Measurements from ENCODE around the gene SMIM8.
"Not testable (repeated sequence)": the region's sequence is repeated elsewhere in the genome, so short reads cannot be mapped to it uniquely, and the experiment has no call there.

The SMIM8 gene, protein sequence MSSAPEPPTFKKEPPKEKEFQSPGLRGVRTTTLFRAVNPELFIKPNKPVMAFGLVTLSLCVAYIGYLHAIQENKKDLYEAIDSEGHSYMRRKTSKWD

DNA sequence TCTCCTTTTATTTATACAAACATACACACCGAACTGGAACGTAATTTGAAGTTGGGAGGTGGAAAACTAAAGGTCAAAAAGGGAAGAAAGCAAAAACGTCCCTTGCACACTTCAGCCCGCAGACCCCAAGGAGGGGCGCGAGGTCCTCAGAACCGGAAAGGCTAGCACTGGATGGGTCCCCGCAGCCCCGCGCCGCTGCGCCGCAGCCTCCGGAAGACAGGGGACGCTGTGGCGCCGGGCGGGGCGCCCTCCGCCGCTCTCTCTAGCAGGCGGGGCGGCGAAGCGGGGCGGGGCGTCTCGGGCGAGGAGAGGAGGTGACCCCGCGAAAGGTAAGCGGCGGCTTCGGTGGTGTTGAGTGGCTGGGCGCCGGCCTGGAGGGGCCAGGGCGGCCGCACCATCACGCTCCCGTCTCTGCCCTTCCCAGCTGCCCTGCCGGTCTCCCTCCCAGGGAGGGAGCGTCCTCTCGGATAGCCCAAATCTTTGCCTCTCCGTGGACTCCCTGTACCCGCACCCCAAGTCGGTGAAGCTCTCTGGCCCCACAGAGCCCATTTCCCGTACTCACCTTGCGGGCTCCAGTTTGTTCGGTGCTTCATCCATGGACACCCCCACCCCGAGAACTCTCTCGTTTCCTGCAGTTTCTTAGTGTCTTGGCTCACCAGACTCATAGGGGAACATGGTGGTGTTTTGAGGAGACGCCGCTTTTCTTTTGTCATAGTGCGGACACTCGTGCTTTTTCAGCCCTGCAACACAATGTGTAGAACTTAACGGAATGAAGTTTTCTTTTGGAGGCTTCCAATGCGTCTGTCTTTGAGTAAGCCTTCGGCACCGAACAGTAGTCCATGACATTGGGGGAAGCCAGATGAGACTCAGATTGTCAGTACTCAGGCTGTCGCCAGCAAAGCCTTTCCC is at the start of gene SMIM8:
Gene SMIM8, plus strand, starts transcription at position 285 of the 909 bp plus-strand sequence. CDS start 14,444 bp downstream, outside the sequence.
- Mint-ChIP-seq H3K27me3 (no peaks in the 10 kb centered on the region), H3K4me3 (peak within 1 kb of the TSS; percentile 99), H3K27ac (peak within 1 kb of the TSS; percentile 92), H3K4me1 (peaks cover 26% of the 10 kb centered on the region), H3K36me3 (peaks cover 6% of the 10 kb centered on the region), H3K9me3 (peaks cover 9% of the 10 kb centered on the region)
- DNase-seq, result peak; percentile 91
- CTCF ChIA-PET, result interaction anchor here (0.8 to 1.1 kb wide), 3 partner anchors 72 to 183 kb away, joined by 3 read pairs; no protein-coding TSS in a partner anchor

DNA sequence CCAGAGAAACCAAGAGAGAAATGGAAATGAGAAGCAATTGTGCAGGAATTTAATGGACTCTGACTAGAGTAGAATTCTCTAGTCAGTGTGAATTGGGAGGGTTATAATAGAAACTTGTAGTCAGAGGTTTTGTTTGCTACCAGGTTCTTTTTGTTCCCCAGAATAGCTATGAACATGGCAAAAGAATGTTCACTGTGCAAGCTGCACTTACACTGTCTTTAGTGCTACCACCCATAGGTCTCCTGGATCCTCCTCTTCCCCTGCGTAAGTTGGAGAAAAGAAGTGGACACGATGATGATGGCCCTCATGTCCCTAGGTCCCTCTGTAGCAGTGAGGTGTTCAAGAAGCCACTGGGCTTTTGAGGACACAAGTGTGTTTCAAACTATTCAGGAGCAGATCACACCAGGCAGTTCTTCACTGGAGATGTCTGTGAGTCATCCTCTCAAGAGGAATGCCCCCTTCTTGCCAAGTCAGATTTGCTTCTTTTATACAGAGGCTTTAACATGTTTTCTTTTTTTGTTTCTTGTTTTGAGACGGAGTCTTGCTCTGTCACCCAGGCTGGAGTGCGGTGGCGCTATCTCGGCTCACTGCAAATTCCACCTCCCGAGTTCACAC is 47.6 kb upstream of the SMIM8 start:
- Mint-ChIP-seq H3K36me3 (no peaks in the 10 kb centered on the region), H3K27ac (no peak overlapping the region), H3K27me3 (no peaks in the 10 kb centered on the region), H3K4me3 (no peak overlapping the region), H3K9me3 (no peaks in the 10 kb centered on the region), H3K4me1 (peaks cover 6% of the 10 kb centered on the region)
- no peak for DNase-seq
- CTCF ChIA-PET, result no interaction called here

DNA sequence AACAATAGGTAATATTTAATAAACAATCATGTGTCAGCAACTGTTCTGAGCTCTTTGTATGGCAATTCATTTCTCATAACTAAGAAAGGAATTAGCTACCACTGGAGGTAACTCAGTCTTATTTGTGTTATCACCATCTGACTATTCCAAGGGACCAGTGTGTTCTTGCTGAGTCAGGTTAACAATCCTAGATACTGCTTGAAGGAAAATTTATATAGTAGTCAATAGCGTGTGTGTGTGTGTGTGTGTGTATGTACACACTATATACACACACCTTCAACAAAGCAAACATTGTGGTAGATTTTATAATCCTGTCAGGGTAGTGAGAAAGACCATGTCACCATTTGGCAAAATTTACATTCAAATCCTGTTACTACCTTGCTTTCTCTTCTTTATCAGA is 45.8 kb upstream of the SMIM8 start:
- Mint-ChIP-seq H3K4me3 (no peak overlapping the region), H3K27ac (no peak overlapping the region), H3K36me3 (no peaks in the 10 kb centered on the region), H3K4me1 (peaks cover 6% of the 10 kb centered on the region), H3K27me3 (peaks cover 4% of the 10 kb centered on the region), H3K9me3 (no peaks in the 10 kb centered on the region)
- CTCF ChIA-PET, result interaction anchor here (0.5 to 1.1 kb wide), 2 partner anchors 122 to 137 kb away, joined by 3 read pairs; no protein-coding TSS in a partner anchor
- DNase-seq, result no peak

DNA sequence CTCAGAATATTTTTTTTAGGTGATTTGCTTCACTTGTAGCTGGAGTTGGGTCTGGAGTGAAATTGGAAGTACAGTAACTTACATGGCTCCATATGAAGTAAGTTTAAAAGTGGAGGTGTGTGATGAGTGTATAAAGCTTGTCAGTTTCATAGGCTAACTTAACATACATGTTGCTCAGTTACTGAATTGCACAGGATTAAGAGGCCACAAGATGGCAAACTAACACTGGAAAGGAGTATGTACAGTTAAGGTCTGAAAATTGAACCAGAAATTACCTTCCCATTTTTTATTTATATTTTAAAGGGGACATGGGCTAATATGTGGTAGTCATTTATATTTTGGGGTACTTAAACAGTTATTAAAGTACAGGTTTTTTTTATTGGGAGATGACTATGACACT is 45.3 kb upstream of the SMIM8 start:
- H3K4me3 Mint-ChIP-seq, result no peak overlapping the region
- H3K27me3 Mint-ChIP-seq, result peaks cover 5% of the 10 kb centered on the region
- peaks cover 6% of the 10 kb centered on the region for H3K4me1 Mint-ChIP-seq
- no peaks in the 10 kb centered on the region for H3K36me3 Mint-ChIP-seq
- no peaks in the 10 kb centered on the region for H3K9me3 Mint-ChIP-seq
- no peak for DNase-seq
- H3K27ac Mint-ChIP-seq, result no peak overlapping the region
- CTCF ChIA-PET, result interaction anchor here (0.7 to 1.1 kb wide), 2 partner anchors 11 to 138 kb away, joined by 3 read pairs; no protein-coding TSS in a partner anchor

DNA sequence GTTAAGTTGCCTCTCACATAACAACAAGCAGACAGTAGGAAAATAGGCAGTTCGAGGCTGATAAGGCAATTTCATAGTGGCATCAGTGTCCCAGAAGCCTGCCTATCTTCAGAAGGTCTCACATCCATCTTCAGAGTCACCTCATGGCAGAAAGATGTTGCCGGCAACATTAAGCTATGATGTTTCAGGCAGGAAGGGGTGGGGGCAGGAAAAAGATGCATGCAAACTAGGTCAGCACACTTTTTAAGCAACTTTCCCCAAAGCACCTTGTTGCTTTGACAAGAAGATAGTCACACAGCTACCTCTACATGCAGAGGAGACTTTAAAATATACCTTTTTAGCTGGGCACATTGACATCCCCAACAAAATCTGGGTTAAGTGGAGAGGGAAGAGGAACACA is 43.2 kb upstream of the SMIM8 start:
- no peaks in the 10 kb centered on the region for H3K9me3 Mint-ChIP-seq
- no peak overlapping the region for H3K4me3 Mint-ChIP-seq
- H3K27ac Mint-ChIP-seq, result no peak overlapping the region
- H3K4me1 Mint-ChIP-seq, result peaks cover 6% of the 10 kb centered on the region
- H3K36me3 Mint-ChIP-seq, result no peaks in the 10 kb centered on the region
- DNase-seq, result no peak
- H3K27me3 Mint-ChIP-seq, result peaks cover 5% of the 10 kb centered on the region
- CTCF ChIA-PET, result no interaction called here

DNA sequence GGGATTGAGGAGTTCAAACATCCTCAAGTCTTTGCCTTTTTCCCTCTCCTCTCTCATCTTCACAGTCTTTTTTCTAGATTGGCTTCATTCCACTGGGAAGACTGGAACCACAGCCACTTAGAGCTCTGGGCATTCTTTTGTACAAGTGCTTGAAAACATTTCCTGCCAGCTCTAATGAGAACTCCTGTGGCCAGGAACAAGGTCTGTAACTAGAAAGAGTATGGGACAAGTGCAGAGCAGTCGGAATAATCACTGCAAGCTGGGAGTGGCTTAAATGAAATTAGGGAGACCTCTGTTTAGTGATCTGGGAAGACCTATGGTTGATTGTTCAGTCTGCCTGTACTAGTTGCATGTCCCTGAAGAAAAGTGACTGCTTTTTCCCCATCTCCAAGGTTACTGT is 41.0 kb upstream of the SMIM8 start:
- peaks cover 6% of the 10 kb centered on the region for H3K4me1 Mint-ChIP-seq
- no peak overlapping the region for H3K27ac Mint-ChIP-seq
- no peak for DNase-seq
- H3K27me3 Mint-ChIP-seq, result peaks cover 14% of the 10 kb centered on the region
- H3K4me3 Mint-ChIP-seq, result no peak overlapping the region
- CTCF ChIA-PET, result interaction anchor here (0.9 kb wide), 1 partner anchor 26 kb away, joined by 3 read pairs; no protein-coding TSS in a partner anchor
- no peaks in the 10 kb centered on the region for H3K36me3 Mint-ChIP-seq
- no peaks in the 10 kb centered on the region for H3K9me3 Mint-ChIP-seq

DNA sequence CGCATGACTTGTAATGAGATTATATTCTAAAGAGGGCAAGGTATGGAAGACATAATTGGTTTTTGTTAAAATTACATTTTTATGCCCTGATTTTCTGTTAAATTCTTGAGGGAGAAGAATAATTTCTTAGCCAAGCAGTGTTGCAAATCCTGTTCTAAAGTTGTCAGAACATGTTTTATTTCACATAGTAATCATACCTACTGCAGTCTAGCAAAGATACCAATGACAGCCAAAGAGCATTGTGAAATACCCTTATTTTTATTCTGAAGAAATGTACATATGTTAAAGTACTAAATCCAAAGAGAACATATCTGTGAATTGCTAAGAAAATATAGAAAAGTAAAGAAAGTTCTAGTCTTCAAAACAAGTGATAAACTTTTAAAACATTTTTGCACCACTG is 39.6 kb upstream of the SMIM8 start:
- no peak for DNase-seq
- no peaks in the 10 kb centered on the region for H3K36me3 Mint-ChIP-seq
- H3K4me3 Mint-ChIP-seq, result no peak overlapping the region
- peaks cover 6% of the 10 kb centered on the region for H3K4me1 Mint-ChIP-seq
- H3K27ac Mint-ChIP-seq, result no peak overlapping the region
- CTCF ChIA-PET, result no interaction called here
- H3K27me3 Mint-ChIP-seq, result peaks cover 15% of the 10 kb centered on the region
- H3K9me3 Mint-ChIP-seq, result no peaks in the 10 kb centered on the region

DNA sequence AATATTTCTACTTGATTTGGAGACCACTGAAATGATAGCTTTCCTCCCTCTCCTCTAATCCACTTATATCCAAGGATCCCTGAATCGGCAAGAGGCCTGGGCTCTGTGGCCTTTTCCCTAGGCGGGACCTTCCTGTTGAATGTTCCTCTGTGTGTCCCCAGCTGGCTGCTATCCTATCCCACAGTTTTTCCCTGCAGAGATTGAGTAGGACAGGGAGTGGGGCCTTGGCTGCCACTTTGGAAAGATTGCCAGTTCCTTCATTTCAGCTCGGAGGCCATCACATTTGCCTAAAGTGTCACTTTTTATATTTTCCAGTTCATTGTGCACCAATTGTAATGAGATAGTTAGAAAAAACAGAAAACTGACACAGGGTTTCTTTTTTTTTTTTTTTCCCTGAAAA is 38.9 kb upstream of the SMIM8 start:
- H3K27ac Mint-ChIP-seq, result no peak overlapping the region
- peaks cover 6% of the 10 kb centered on the region for H3K4me1 Mint-ChIP-seq
- H3K9me3 Mint-ChIP-seq, result no peaks in the 10 kb centered on the region
- CTCF ChIA-PET, result no interaction called here
- no peak for DNase-seq
- no peak overlapping the region for H3K4me3 Mint-ChIP-seq
- H3K27me3 Mint-ChIP-seq, result peaks cover 16% of the 10 kb centered on the region
- H3K36me3 Mint-ChIP-seq, result no peaks in the 10 kb centered on the region

DNA sequence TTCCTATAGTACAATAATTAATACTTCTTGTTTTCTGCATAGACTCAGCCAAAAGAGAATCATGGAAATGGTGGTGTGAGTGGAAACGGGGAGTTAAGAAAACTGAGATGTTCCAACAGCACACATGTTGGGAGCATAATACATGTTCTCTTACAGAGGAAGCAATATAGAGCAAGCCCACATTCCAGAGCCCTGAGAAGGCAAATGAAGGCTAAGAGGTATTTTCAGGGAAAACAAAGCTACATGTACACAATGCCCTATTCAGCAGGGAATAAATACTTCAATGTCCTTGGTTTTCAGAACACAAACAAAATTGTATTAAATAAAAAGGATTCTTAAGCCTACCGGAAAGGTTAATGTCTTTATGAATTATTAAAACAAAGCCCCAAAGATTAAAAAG is 35.1 kb upstream of the SMIM8 start:
- no peak for DNase-seq
- Mint-ChIP-seq H3K27me3 (peaks cover 27% of the 10 kb centered on the region), H3K9me3 (no peaks in the 10 kb centered on the region), H3K4me3 (no peak overlapping the region), H3K36me3 (no peaks in the 10 kb centered on the region), H3K4me1 (no peaks in the 10 kb centered on the region), H3K27ac (no peak overlapping the region)
- CTCF ChIA-PET, result no interaction called here

DNA sequence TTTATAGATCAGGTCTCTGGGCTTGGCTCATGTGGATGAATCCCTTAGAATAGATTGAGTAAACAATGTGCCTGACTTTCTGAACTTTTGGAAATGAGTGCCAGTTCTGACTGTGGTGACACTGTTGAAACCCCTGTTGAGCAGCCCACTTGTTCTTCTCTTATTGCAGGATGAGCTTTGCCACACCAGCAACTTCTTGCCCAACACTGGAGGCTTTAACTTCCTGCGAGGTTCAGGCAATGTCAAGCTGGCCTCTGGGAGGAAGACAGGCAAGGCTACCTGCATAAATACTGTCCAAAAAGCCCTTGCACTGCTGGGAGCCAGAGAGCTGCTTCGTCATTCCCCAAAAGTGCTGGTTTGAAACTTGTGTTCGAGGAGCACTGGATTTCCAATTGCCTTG is 32.8 kb upstream of the SMIM8 start:
- no peak for DNase-seq
- no peak overlapping the region for H3K27ac Mint-ChIP-seq
- H3K27me3 Mint-ChIP-seq, result peaks cover 38% of the 10 kb centered on the region
- CTCF ChIA-PET, result no interaction called here
- H3K4me3 Mint-ChIP-seq, result no peak overlapping the region
- no peaks in the 10 kb centered on the region for H3K4me1 Mint-ChIP-seq
- H3K36me3 Mint-ChIP-seq, result no peaks in the 10 kb centered on the region
- H3K9me3 Mint-ChIP-seq, result no peaks in the 10 kb centered on the region

DNA sequence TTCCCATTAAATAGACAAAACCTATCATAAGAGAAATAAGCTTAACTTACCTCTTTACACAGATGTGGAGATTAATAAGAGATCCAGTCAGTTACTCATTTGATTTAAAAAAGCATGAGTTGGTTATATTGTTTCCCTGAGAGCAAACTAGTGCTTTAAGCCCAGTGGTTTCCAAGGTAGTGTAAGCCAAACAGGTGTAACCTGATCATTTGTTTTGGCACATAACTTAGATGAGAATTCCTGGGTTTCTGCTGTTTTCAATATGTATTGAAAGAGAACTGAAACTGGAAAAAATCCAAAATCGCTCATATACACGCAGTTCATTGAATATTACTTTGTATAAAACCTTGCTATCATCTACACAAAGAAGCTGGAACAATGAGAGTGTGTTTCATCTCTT is 30.5 kb upstream of the SMIM8 start:
- CTCF ChIA-PET, result no interaction called here
- H3K27ac Mint-ChIP-seq, result no peak overlapping the region
- peaks cover 38% of the 10 kb centered on the region for H3K27me3 Mint-ChIP-seq
- H3K9me3 Mint-ChIP-seq, result no peaks in the 10 kb centered on the region
- H3K36me3 Mint-ChIP-seq, result no peaks in the 10 kb centered on the region
- no peak overlapping the region for H3K4me3 Mint-ChIP-seq
- DNase-seq, result no peak
- H3K4me1 Mint-ChIP-seq, result no peaks in the 10 kb centered on the region

DNA sequence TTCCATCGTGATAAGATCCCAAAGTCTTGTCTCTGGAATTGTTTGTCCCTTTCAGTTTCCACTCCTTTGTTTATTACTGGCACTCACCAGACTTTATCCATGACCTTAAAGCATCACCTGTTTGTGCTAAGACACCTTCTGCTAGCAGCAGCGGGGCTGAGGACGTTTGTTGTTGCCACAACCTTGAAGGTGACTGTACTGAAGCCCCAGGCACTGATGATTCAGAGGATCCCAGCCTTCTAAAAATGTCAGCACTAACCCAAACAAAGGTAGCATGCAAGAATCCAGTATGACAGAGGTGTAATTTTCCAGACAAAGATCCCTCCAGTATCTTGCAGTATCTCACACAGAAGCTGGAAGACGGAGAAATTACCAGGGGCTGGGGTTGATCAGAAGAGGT is 28.9 kb upstream of the SMIM8 start:
- DNase-seq, result no peak
- CTCF ChIA-PET, result no interaction called here
- H3K36me3 Mint-ChIP-seq, result no peaks in the 10 kb centered on the region
- H3K27ac Mint-ChIP-seq, result no peak overlapping the region
- H3K4me1 Mint-ChIP-seq, result no peaks in the 10 kb centered on the region
- peaks cover 40% of the 10 kb centered on the region for H3K27me3 Mint-ChIP-seq
- no peaks in the 10 kb centered on the region for H3K9me3 Mint-ChIP-seq
- no peak overlapping the region for H3K4me3 Mint-ChIP-seq

DNA sequence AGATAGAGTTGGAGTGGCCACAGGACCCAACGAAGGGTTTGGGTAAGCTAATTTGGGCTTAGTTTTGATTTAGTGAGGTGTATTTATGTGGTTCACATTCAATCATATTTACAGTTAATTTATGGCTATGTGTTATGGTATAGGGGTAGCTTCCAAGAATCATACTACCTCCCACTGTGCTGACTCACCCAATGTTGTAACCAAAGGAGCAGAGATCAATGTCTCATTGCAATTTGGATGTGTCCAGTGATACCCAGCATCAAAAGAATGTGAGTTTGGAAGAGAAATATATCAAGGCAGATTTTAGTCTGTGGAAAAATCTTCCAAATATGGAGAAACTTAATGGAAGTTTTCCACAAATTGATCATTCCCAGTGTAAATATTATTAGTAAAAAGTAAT is 25.3 kb upstream of the SMIM8 start:
- Mint-ChIP-seq H3K36me3 (no peaks in the 10 kb centered on the region), H3K4me3 (no peak overlapping the region), H3K9me3 (no peaks in the 10 kb centered on the region), H3K27ac (no peak overlapping the region), H3K4me1 (no peaks in the 10 kb centered on the region), H3K27me3 (peaks cover 31% of the 10 kb centered on the region)
- CTCF ChIA-PET, result no interaction called here
- no peak for DNase-seq

DNA sequence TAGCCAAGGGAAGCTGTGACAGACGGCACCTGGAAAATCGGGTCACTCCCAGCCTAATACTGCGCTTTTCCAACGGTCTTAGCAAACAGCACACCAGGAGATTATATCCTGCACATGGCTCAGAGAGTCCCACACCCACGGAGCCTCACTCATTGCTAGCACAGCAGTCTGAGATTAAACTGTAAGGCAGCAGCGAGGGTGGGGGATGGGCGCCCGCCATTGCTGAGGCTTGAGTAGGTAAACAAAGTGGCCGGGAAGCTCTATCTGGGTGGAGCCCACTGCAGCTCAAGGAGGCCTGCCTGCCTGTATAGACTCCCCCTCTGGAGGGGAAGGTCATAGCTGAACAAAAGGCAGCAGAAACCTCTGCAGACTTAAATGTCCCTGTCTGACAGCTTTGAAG is 21.1 kb upstream of the SMIM8 start:
- CTCF ChIA-PET, H3K27me3 Mint-ChIP-seq, H3K36me3 Mint-ChIP-seq, H3K4me1 Mint-ChIP-seq, H3K4me3 Mint-ChIP-seq, H3K9me3 Mint-ChIP-seq, DNase-seq, H3K27ac Mint-ChIP-seq: not testable (repeated sequence)

DNA sequence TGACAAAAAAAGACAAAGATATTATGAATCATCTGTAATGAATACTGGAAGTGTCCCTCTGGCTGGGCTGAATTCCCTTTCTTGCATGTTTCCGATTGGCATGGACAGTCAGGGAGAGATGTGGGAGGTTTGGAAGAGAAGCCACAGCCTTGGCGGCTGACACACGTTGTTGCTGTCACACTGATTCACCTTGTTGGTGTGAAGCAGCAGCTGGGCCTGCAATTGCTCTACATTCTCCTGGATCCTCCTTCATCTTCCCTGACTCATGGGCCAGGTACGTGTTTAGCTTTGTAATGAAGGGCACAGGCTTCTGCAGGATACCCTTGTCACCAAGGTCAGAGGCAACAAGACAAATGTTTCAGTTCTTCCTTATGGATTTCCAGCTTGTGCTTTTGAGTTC is 13.4 kb upstream of the SMIM8 start:
- no peak for DNase-seq
- H3K9me3 Mint-ChIP-seq, result no peaks in the 10 kb centered on the region
- CTCF ChIA-PET, result no interaction called here
- no peak overlapping the region for H3K27ac Mint-ChIP-seq
- no peak overlapping the region for H3K4me3 Mint-ChIP-seq
- peaks cover 10% of the 10 kb centered on the region for H3K27me3 Mint-ChIP-seq
- H3K4me1 Mint-ChIP-seq, result no peaks in the 10 kb centered on the region
- H3K36me3 Mint-ChIP-seq, result no peaks in the 10 kb centered on the region

Data from activated naive CD4-positive, alpha-beta T cell treated with anti-CD3 and anti-CD28 coated beads, Interleukin-2, amount 10 ng/mL, durations not matched to agents 7 days and 5 days (primary cell).